Left kidney (tissue), 2 donors: ENCODE data around the gene GLG1. TPM values are rescaled to one million over a fixed set of nuclear protein-coding genes. Genes with fewer than 3 reads are reported as not detected.

Experiments
- DNase-seq: peaks from one replicate; pipeline ENCODE4 v3.0.0-alpha.2; 2013
- polyA plus RNA-seq: library from polyadenylated mRNA; unstranded; fragments of 120-200 nt; gene quantifications from one replicate; pipeline ENCODE4 v1.2.1, GENCODE V29; 2013; ENCODE audit not compliant: insufficient read length

GLG1 gene
- polyA plus RNA-seq, 1 donor: 183 TPM

DNA sequence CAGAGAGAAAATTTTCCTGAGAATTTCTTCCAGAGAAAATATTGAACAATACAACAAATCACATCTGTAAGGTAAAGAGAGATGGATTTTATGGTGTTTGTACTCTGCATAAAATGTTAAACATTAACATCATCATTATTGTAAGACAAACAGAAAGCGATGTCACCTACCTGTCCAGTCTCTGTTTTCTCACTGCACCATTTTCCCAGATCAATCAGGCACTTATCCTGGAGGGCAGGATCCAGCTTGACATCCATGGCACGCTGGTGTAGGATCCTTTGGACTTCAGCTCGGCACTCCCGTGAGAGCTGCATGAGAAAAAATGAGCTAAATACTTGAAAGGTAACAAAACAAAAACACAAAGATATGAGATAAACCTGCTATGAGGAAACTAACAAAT, 129.7 kb downstream of the GLG1 start:
- DNase-seq: no peak

DNA sequence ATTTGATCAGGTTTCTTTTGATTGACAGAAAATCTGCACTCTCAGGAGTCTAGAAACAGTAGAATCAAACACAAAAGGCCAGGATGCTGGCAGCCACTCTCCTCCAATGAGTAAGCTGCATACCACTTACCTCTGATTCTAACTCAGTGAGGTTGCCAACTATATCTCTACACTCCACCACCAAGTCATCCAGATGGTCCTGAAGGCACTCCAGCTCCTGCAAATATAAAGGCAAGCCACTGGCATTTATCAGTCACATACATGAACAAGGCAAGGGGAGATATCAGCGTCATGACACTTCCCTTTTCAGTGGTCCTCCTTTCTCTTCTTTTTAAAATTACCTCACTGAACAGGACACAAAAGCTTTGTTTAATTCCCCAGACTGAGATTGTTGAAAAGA, 132.5 kb downstream of the GLG1 start:
- no peak for DNase-seq

DNA sequence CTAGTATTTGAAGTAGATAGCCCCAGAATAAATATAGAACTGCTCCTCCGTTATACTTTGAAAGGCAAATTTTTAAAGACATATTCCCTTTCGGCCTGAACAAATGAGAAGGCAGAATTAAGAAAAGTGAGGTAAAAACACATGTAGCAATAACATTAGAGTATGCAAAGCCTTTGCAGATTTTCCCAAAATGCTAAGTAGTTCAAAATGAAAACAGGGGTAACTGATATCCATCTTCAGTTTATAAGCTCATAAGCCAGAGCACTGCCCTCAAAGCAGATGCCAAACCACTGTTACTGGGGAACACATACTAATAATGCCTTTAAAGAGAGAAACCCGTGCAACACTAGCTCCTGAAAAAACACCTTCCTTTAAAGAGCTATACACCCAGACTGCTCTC, 134.4 kb downstream of the GLG1 start:
- no peak for DNase-seq

DNA sequence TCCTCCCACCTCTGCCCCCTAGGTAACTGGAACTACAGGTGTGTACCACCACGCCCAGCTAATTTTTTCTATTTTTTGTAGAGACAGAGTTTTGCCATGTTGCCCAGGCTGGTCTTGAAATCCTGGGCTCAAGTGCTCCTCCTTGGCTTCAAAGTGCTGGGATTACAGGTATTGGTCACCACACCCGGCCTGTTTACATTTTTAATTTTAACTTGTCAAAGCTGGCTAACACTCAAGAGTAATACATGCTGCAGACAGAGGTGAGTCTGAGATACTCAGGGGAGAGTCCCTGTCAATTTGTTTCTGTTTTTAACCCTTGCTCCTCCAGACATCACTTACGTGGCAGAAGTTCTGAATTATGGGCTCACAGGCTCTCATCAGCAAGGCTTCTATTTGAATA, 134.9 kb downstream of the GLG1 start:
- no peak for DNase-seq

DNA sequence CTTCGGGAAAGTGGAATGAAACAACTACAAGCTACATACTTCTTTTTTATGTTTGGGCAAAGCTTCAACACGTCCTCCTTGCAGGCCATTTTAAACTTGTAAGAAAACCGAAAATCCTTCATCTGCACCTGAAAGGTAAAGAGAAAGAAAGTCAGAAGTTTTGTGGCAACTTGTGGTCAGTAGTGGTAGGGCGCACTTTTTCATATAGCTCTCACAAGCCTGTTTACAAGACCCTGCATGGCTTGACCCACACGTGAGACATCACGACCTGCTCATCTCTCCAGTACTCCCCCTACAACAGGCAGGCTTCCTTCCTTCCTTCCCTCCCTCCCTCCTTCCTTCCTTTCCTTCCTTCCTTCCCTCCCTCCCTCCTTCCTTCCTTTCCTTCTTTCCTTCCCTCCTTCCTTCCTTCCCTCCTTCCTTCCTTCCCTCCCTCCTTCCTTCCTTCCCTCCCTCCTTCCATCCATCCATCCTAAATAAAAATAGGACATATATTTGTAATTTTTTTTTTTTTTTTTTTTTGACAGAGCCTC, 136.9 kb downstream of the GLG1 start:
- DNase-seq: no peak

DNA sequence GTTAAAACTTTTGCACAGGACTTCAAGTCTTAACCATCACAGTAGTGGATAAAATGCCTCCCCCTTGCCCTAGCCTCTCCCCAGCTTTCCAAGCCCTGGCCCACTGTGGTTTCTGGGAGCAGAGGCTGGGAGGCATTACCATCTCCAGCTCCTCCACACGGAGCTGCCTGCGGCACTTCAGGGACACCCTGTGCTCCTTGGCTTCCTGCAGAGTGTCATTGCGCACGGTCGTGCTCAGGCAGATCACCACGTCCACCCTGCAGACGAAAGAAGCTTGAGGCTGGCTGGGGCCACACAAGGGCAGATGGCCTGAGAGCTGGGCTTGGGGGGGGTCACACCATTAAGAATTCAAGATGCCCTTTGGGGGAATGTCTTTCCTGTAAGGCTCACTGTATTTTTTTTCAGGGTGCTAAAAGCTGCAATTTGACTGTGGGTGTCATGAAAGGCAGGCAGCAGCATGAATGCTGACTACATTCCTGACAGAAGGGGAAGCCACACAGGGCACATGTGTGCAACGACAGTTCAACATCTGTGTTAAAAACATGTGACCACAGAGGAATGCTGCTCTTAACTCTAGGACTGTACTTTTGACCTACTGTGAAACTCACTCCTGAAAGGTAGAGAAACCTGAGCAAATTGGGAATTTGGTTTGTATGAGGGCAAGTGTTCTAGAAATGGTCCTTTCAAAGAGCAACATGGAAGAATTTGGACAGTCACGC, 137.9 kb downstream of the GLG1 start:
- DNase-seq: no peak

DNA sequence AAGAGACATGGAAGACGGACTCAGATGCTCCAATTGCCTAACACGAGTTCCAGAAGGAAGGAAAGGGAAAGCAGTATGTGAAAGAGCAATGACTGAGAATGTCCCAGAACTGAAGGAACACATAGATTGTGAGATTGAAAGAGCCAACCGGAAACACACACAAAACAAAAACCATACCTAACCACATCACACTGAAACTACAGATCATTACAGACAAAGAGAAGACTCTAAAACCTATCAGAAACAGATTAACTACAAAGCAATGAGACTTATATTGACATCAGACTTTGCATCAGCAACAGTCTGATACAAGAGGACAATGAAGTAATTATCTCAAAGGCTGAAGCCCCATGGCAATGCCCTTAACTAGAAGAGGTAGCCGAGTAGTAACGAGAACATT, 140.0 kb downstream of the GLG1 start:
- DNase-seq: no peak

DNA sequence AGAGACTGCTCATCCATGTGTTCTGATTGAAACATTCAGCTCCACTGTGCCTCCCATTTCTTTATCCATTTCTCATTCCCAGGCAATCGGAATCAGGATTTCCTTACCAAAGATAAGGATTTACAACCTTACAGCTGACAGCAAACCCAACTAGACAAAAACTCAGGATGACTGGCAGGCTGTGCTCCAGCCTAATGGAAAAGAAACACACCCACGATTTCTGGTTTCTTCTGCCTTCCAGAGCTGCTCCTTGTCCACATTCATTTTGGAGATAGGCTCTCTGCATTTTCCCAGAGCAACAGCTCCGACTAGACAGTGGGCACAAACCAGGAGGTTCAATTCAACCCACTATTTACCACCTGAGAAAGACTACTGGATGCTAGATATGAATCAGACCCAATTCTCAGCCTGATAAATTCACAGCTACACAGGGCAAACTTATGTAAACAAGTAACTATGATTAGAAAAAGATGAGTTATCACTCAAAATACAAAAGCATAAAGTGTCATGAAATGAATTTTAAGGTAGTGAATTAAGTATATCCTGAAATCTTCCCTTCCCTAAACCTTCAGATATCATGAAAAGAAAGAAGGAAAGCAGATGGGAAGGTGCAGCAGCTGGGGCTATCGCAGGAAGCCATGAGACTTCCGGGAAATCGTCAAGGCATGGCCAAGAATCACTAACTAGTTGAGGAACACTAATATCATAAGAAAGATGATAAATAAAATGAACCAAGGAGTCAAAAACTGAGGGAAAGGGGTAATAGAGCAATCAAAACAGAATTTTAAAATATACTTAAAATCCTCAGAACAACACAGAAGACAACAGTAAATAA, 140.8 kb downstream of the GLG1 start:
- DNase-seq: no peak

DNA sequence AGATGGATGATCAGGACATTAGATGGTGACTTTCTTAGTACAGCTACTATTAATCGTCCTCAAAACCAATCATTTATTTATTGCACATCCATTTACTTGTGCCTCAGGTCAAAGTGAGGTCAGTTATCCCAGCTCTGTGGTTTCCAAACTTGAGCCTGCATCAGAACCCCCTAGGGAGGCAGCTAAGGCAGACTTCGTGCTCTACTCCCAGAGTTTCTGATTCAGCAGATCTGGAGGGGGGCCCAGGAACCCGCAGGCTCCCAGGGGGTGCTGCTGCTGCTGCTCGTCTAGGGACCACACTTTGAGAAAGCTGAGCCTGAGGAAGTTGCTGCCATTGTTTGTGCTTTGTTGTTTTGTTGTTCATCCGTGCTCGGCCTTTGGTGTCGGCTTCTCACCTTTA, 141.6 kb downstream of the GLG1 start:
- no peak for DNase-seq

DNA sequence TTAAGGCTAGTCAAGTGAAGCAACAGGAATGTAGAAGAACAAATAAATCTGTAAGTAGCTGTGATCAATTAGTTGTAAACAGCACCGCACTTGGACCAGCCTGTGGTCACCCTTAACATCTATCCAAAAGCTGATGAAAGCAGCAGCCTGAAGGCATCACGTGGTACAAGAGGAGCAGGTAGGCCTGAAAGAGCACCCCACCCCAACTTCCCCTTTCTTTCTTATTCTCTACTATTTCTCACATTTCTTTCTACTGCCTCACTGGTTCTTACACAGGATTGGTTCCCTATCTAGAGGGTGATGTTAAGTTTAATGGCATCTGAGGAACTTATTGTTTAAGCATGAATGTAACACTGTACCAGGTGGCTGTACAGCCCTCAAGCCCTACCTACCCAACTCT, 143.0 kb downstream of the GLG1 start:
- DNase-seq: no peak

DNA sequence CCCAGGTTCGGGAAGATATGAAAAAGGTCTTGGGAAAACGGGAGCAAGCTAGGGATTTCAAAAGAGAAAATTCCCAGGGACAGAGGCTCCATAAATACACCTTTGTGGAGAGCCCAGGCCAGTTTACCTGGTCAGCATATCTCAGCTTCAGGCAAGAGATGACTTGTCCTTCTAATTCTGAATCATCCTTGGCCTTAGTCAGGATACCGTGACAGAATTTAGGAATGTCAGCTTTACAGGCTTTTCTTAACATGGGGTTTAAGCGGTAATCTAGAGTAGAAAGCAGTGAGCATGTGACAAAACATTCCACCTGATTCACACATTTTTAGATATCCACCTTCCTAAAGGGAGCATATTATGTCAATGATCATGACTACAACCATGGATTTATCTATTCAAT, 144.6 kb downstream of the GLG1 start:
- DNase-seq: no peak

DNA sequence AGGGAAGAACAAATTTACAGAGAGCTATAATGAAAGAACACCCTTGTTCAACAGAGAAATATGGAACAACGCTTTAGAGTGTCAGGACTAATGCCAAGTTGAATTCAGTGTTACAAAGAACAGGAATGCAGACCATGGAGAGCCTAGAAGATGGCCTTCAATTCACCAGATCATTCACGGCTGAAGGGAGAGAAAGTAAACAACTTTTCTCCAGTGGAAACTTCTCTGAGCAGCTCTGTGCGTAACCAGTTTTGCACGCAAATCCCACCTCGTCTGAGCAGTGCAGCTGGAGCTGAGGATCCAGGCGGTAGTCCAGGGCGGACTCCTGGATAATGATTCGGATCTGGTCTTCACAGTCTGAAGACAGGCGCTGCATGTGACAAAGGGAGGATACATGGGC, 145.1 kb downstream of the GLG1 start:
- DNase-seq: no peak

DNA sequence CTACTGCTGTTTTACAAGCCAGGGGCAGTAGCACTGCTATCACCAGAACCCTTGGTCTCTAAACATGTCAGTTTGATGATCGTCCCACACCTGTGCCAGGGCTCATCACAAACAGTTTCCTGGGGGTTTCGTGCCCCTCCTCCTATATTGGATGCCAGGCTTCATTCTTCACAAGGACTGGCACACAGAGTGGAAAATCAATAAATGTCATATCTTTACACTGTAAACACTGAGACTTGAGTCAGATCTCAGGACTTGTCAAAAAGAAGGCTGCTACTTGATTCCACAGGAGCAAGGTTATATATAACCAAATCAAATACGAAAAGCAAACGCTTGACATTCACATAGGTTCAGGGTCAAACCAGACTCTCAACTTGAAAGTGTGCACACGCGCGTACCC, 146.4 kb downstream of the GLG1 start:
- DNase-seq: no peak

DNA sequence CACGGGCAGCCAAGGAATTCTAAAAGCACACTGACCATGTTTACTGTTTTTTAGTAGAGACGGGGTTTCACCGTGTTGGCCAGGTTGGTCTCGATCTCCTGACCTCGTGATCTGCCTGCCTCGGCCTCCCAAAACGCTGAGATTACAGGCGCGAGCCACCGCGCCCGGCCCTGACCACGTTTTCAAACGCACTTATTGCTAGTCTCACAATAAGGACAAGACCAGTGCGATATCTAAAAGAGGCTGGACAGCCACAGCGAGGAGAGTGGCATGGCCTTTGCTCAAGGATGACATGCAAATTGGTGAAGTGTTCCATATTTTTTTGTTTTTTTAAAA, 150.7 kb downstream of the GLG1 start:
- no peak for DNase-seq

DNA sequence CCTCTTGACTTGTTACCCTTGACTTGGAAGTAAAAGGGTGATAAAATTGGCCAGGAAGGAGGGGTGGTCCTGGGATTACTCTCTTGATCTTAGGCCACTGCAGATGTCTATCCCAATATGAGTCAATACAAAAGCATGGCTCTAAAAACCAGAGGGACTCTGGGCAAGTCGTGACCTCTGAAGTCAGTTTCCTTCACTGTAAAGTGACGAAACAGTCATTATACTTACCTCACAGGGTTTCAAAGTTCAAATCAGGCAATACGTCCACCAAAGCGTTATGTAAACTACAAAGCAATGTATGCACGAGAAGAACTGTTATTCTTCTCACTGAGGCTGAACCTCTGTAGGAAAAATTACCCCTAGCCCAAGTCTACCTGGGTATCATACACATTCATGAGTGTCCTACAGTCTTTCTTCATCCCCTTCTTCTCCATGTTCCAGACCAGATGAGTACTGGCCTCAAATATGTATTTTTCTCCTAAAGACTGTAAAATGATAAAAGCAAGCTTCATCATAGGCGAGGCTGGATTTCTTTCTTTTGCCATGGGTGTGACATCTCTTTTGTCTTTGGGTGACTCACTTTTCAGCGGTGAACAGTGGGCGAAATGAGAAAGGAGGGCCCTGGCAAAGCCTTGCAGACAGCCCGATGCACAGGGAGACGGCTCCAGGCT, 151.2 kb downstream of the GLG1 start:
- DNase-seq: no peak

DNA sequence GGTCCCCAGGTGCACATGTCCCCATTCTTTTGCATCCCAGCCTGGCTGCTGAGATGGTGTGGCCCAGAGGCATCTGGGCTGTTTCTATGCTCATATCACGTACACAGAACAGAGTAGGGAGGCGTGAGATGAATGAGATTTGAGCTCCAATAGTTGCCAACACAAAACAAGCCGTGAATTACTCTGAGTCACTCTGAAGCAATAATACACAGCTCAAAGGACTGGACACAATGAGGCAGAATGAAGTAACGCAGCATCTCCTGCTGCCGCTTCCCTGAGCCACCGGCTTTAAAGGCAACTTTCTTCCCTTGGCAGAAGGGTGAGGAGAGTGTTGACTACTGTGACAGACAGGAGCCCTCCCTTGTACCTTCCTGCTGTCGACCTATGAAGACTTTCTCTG, 151.7 kb downstream of the GLG1 start:
- DNase-seq: no peak

DNA sequence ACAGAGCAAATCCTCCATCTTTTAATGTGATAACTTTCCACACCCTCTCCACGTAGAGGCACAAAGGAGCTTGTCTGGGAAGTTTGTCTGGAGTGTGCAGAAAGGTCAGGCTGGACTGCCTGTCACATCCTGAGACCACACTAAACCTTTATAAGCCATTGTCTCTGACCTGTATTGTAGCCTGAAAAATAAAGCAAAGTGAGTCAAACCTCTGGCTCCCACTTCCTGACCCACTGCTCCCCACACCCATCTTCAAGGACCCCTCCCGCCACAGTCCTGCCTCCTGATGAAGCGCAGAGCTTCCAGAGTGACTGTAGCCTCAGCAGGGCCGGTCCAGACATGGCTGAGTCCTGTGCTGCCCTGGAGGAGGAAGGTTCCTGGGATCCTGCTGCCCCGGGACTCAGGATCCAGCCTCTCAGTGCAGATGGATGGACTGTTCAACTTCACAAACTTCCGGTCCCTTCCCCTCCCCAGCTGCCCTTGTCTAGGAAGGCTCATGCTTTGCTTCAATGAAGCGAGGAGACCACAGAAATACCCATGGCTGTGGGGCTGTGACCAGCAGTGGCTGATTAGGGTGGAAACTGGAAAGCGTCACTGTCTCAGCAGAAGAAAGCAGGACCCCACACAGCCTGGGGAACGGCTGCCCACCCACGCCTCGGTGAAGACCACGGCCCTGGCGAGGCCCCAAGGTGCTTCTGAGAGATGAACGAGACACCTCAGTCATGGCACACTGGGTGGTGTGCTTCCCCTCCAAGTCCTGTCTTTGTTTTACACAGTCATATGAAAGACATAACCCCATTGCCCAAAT, 154.8 kb downstream of the GLG1 start:
- no peak for DNase-seq

DNA sequence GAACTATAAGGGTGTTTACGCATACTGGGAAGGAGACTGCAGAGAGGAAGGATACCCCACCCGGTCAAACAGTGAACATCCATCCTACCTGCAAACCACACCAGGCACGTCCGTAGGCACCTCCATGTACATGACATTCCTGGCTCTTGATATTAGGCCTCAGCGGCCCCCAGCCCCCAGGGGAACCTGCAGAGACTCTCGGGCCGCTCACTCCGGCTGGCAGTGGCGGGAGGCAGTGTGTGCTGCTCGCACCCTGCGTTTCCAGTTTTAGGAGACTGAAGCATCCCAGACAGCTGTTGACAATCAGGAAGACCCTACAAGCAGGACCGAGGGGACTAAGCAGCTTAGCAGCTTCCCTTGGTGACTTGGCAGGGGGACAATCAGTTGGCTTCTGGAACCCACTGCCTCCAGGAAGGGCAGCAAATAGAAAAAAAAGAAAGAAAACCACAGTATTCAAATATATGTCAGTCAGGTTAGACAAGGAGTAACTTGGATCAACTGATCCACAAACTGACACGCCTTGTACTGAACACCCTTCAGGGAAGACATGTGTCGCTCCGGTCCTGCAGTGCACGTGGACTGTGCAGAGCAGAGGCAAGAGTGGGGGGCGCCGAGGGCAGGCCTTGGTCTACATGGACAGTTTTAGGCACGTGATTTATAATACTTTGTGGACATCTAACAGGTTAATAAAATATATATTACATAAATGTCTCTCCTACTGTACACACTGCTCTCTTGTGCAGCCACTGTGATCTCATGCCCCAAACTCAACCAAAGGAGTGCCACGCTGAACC, 155.8 kb downstream of the GLG1 start:
- DNase-seq: no peak

DNA sequence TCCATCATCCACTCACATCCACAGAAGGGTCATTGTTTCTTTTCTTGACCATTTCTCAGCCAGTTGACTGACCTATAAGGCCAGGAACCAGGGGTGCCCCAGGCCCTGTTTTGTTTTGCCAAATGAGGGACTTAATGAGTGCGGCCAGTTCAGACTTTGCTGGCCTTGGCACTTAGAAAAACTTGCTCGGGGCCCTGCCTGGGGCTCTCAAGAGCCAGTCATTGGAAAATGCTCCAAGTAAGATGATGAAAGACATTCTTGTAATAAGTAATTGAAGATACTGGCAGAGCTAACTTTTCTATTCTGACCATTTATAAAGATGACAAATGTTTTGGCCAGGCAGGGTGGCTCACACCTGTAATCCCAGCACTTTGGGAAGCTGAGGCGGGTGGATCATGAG, 156.7 kb downstream of the GLG1 start:
- DNase-seq: no peak

DNA sequence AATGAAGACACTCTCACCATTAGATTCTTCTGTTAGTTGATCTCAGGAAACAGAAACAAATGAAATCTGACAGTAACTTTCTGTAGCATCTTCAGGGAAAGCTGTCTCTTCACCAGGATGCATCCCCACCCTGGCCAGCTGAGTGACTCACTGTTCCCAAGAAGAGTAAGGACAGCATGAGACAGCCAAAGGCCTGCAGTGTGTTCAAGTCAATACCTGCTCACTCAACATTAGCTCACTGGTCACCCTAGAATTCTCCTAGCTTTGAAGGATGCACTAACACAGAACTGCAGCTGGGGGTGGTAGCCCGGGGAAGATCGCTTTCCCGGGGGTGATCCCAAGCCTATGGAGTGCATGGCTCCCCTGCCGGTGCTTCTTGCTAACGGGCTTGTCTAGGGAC, 157.4 kb downstream of the GLG1 start:
- no peak for DNase-seq

DNA sequence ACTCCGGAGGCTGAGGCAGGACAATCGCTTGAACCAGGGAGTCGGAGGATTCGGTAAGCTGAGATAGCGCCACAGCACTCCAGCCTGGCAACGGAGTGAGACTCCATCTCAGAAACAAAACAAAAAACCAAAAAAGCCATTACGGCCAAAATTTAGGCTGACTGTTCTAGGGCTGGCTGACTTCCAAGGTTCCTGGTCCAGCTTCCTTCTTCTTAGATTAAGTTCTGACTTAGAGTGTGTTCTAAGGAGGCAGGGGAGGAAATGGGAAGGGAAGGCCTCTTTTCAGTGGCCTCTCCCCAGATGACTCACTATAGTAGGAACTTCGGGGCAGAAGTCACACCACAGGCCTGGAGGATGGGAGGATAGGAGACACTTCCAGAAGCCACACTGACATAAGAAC, 157.9 kb downstream of the GLG1 start:
- DNase-seq: no peak

DNA sequence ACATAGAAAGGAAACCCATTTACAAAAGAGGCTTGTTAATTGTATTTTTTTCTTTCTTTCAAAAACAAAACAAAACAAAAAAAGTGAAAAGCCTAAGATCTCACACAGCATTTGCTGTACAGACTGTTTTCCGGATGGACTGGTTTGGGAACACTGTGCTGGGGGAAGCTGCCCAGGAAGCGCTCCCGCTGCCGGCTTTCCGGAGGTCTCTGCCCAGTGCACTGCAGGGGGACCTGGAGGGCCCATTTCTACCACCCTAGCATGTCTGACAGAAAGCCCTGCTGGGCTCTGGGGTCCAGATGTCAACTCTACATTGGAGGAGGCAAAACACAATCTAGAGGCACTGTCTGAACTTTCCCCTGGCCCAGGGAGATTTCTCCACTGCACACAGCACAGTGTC, 159.3 kb downstream of the GLG1 start:
- no peak for DNase-seq
